Gastrocnemius medialis (tissue), 4 donors: ENCODE data around the gene DOCK6. TPM values are rescaled to one million over a fixed set of nuclear protein-coding genes. Genes with fewer than 3 reads are reported as not detected.

Experiments
- ATAC-seq, 2 donors: fragments of 150-250 bp; one replicate each; pipeline ENCODE4 v1.9.1; 2016
- DNase-seq, 2 donors: peaks; one replicate each; pipeline ENCODE4 v3.0.0-alpha.2; 2019
- H3K27ac ChIP-seq, 4 donors: fragments of 200-600 bp; sonication (generic); 1 replicate in 1 of 4; 2 replicates in 3 of 4; pipeline ENCODE4 v1.5.1; 2016 to 2018; ENCODE audit warnings: mild to moderate bottlenecking in 2 of 4, moderate library complexity in 1 of 4
- H3K27me3 ChIP-seq, 3 donors: fragments of 200-600 bp; sonication (generic) in 2 of 3; 1 replicate in 1 of 3; 2 replicates in 2 of 3; pipeline versions ENCODE4 v1.5.1 to v1.6.0; 2016 to 2019; ENCODE audit warnings: mild to moderate bottlenecking in 1 of 3, moderate library complexity in 1 of 3
- H3K36me3 ChIP-seq, 2 donors: fragments of 200-600 bp; sonication (generic) in 1 of 2; one replicate each; pipeline ENCODE4 v1.5.1; 2017 to 2018
- H3K4me1 ChIP-seq, 2 donors: fragments of 200-600 bp; sonication (generic) in 1 of 2; one replicate each; pipeline ENCODE4 v1.5.1; 2016 to 2017; ENCODE audit warnings: mild to moderate bottlenecking in 2 of 2
- H3K4me3 ChIP-seq, 4 donors: fragments of 200-600 bp; sonication (generic) in 3 of 4; 1 replicate in 1 of 4; 2 replicates in 3 of 4; pipeline ENCODE4 v1.5.1; 2016 to 2019; ENCODE audit warnings: mild to moderate bottlenecking in 2 of 4
- H3K9me3 ChIP-seq, 3 donors: fragments of 200-600 bp; sonication (generic) in 2 of 3; 1 replicate in 1 of 3; 2 replicates in 2 of 3; pipeline ENCODE4 v1.5.1; 2016 to 2019
- POLR2A ChIP-seq, 2 donors: fragments of 450-650 bp; IDR thresholded peaks; one replicate each; pipeline ENCODE4 v1.6.1; 2017; ENCODE audit warnings: antibody characterized with exemption in 2 of 2, mild to moderate bottlenecking in 2 of 2, moderate library complexity in 2 of 2
- in situ Hi-C, 4 donors: fragments of 200-750 bp; cut with MboI; loops; one replicate each; pipeline versions ENCODE4 v1.15.0 to v1.8.0; 2017; ENCODE audit warnings: low sequenced_read_pairs in 4 of 4
- intact Hi-C: fragments of 100-400 bp; cut with DNase I; formaldehyde crosslinking; loops from one replicate; pipeline ENCODE4 v1.15.1; 2023; ENCODE audit warnings: low total_unique reads
- total RNA-seq, 4 donors: library from RNA; depleted of rRNA; stranded (reverse); fragments of >200 nt; gene quantifications; one replicate each; pipeline versions ENCODE4 v1.1.0 to v1.2.3, GENCODE V29; 2016
- TF ChIP-seq, protein P1 (sequence below), 5 experiments: fragments of 450-650 bp in 3 of 5; fragments of 200-600 bp in 2 of 5; sonication (generic) in 2 of 5; IDR thresholded peaks in 4 of 5; conservative IDR thresholded peaks in 1 of 5; 1 replicate in 4 of 5; 2 replicates in 1 of 5; pipeline ENCODE4 v1.5.1; 2016 to 2019; ENCODE audit warnings: antibody characterized with exemption in 5 of 5, mild to moderate bottlenecking in 3 of 5, moderate library complexity in 3 of 5

The DOCK6 gene
- total RNA-seq, 4 donors from 2014 or later, result 4.7 to 9.6 (median 5.8) TPM

- intact Hi-C loops (no loop called here), in situ Hi-C loops (no loop called here)
- no peaks in the 10 kb centered on the region for H3K9me3 ChIP-seq
- no peak for ATAC-seq
- no peaks in the 10 kb centered on the region for H3K4me1 ChIP-seq
- no peak for TF ChIP-seq POLR2A (IDR thresholded peaks at IDR 0.05)
- TF ChIP-seq, protein P1, sequence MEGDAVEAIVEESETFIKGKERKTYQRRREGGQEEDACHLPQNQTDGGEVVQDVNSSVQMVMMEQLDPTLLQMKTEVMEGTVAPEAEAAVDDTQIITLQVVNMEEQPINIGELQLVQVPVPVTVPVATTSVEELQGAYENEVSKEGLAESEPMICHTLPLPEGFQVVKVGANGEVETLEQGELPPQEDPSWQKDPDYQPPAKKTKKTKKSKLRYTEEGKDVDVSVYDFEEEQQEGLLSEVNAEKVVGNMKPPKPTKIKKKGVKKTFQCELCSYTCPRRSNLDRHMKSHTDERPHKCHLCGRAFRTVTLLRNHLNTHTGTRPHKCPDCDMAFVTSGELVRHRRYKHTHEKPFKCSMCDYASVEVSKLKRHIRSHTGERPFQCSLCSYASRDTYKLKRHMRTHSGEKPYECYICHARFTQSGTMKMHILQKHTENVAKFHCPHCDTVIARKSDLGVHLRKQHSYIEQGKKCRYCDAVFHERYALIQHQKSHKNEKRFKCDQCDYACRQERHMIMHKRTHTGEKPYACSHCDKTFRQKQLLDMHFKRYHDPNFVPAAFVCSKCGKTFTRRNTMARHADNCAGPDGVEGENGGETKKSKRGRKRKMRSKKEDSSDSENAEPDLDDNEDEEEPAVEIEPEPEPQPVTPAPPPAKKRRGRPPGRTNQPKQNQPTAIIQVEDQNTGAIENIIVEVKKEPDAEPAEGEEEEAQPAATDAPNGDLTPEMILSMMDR (IDR thresholded peaks at IDR 0.05 in 4 of 5, conservative IDR thresholded peaks at IDR 0.05 in 1 of 5), result peak in 1 of 5 experiments; percentile 9
- H3K4me3 ChIP-seq, result no peak overlapping the region
- peaks cover 0 to 4% (median 0%) of the 10 kb centered on the region in 3 donors for H3K27me3 ChIP-seq
- DNase-seq, result no peak
- no peaks in the 10 kb centered on the region for H3K36me3 ChIP-seq
- no peak overlapping the region for H3K27ac ChIP-seq
Observed at GRCh38 chr19:11288349-11288748, 26.0 kb upstream of the DOCK6 start.

DNA sequence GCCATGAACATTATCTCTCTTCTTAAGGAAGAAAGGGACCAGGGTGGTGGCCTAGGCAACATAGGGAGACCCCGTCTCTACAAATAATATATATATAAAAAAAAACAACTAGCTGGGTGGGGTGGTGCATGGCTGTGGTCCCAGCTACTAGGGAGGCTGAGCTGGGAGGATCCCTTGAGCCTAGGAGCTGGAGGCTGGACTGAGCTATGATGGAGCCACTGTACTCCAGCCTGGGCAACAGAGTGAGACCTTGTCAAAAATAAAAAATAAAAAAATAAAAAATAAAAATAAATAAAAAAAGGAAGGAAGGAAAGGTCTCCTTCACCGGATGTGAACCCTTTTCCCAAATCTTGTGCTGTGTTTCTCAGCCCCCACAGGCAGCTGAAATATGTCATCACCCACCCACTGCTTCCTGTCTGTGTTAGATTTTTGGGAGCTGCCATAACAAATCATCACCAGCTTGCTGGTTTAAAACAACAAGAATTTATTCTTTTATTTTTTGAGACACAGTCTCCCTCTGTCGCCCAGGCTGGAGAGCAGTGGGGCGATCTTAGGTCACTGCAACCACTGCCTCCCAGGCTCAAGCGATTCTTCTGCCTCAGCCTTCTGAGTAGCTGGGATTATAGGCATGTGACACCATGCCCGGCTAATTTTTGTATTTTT lies 24.1 kb upstream of the DOCK6 start:
- intact Hi-C loops (no loop called here), in situ Hi-C loops (no loop called here)
- no peaks in the 10 kb centered on the region for H3K27me3 ChIP-seq
- no peak for TF ChIP-seq POLR2A (IDR thresholded peaks at IDR 0.05)
- TF ChIP-seq, protein P1 (IDR thresholded peaks at IDR 0.05 in 4 of 5, conservative IDR thresholded peaks at IDR 0.05 in 1 of 5), result peak in 3 of 5 experiments; percentile 6 to 13 (median 10)
- no peaks in the 10 kb centered on the region for H3K36me3 ChIP-seq
- DNase-seq (no peak), ATAC-seq (no peak)
- H3K4me3 ChIP-seq, result no peak overlapping the region
- H3K4me1 ChIP-seq, result no peaks in the 10 kb centered on the region
- peak overlapping the region in 3 of 4 donors; percentile 41 to 55 (median 50) for H3K27ac ChIP-seq
- no peaks in the 10 kb centered on the region for H3K9me3 ChIP-seq

DNA sequence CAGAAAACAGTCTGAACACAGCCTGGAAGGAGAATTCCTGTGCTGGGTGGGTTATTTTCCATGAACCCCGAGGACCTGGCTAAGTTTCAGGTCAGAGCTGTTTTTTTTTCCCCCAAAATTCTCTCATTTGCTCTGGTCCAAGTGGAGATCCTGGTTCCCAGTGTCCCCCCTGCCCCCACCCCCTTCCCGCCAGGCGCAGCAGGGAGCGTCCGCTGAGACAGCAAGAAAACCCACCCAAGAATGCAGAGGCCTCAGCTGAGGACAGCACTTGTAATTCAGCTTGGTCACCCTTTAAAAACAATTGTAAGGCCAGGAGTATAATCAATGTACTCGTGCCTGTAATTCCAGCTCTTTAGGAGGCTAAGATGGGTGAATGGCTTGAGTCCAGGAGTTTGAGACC lies 22.2 kb upstream of the DOCK6 start:
- in situ Hi-C loops, result no loop called here
- Histone ChIP-seq H3K27me3 (no peaks in the 10 kb centered on the region), H3K4me1 (no peaks in the 10 kb centered on the region), H3K9me3 (no peaks in the 10 kb centered on the region), H3K4me3 (no peak overlapping the region), H3K36me3 (no peaks in the 10 kb centered on the region), H3K27ac (no peak overlapping the region)
- intact Hi-C loops, result no loop called here
- no peak for ATAC-seq
- no peak for DNase-seq
- TF ChIP-seq POLR2A (IDR thresholded peaks at IDR 0.05), result no peak
- TF ChIP-seq, protein P1 (IDR thresholded peaks at IDR 0.05 in 4 of 5, conservative IDR thresholded peaks at IDR 0.05 in 1 of 5), result no peak

DNA sequence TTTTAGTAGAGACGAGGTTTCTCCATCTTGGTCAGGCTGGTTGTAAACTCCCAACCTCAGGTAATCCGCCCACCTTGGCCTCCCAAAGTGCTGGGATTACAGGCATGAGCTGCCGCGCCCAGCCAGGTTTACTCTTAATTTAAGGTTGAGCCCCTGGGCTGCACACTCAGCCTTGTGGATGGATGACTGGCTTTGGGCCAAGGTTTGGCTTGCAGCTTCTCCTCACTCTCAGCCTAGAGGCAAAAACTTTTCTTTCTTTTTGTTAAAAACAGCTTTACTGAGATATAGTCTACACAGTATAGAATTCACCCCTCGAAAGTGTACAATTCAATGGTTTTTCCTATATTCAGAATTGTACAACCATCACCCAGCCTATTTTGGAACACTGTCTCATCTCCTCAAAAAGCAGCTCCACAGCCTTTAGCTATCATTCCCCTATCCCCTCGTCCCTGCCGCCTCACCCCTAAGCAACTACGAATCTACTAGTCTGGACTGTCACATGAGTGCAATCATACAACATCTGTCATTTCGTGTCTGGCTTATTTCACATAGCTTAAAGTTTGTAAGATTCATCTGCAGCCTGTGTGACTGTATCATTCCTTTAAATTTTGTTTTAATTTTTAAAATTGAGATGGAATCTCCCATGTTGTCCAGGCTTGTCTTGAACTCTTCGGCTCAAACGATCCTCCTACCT lies 19.2 kb upstream of the DOCK6 start:
- intact Hi-C loops, result no loop called here
- no peak overlapping the region for H3K27ac ChIP-seq
- in situ Hi-C loops, result no loop called here
- DNase-seq, result no peak
- no peaks in the 10 kb centered on the region for H3K27me3 ChIP-seq
- TF ChIP-seq POLR2A (IDR thresholded peaks at IDR 0.05), result no peak
- TF ChIP-seq, protein P1 (IDR thresholded peaks at IDR 0.05 in 4 of 5, conservative IDR thresholded peaks at IDR 0.05 in 1 of 5), result no peak
- no peak for ATAC-seq
- no peak overlapping the region for H3K4me3 ChIP-seq
- no peaks in the 10 kb centered on the region for H3K36me3 ChIP-seq
- H3K9me3 ChIP-seq, result no peaks in the 10 kb centered on the region
- H3K4me1 ChIP-seq, result no peaks in the 10 kb centered on the region
